Neural progenitor cell (in vitro differentiated cells): ENCODE measurements around the gene MTARC1. TPM values are rescaled to one million over a fixed set of nuclear protein-coding genes. Genes with fewer than 3 reads are reported as not detected.

ENCODE experiments used
- DNase-seq: peaks from one replicate; pipeline ENCODE4 v3.0.0-alpha.2; 2016; ENCODE audit warnings: low spot score
- H2AFZ ChIP-seq: fragments of 200-600 bp; sonication (generic); replicated peaks from 2 replicates; pipeline ENCODE4 v1.6.1; 2016; ENCODE audit warnings: antibody characterized with exemption
- H3F3A ChIP-seq: fragments of 200-600 bp; sonication (generic); 2 replicates; pipeline ENCODE4 v1.6.1; 2016; ENCODE audit warnings: antibody characterized with exemption, low read depth
- H3K27ac ChIP-seq: fragments of 200-600 bp; sonication (generic); 2 replicates; pipeline ENCODE4 v1.5.1; 2016; ENCODE audit warnings: mild to moderate bottlenecking
- H3K27me3 ChIP-seq: fragments of 200-600 bp; sonication (generic); 2 replicates; pipeline ENCODE4 v1.6.1; 2016; ENCODE audit warnings: mild to moderate bottlenecking, moderate library complexity
- H3K36me3 ChIP-seq: fragments of 200-600 bp; sonication (generic); 2 replicates; pipeline ENCODE4 v1.5.1; 2016
- H3K4me1 ChIP-seq: fragments of 200-600 bp; sonication (generic); 2 replicates; pipeline ENCODE4 v1.6.1; 2016; ENCODE audit warnings: mixed run types
- H3K4me2 ChIP-seq: fragments of 200-600 bp; sonication (generic); 2 replicates; pipeline ENCODE4 v1.6.1; 2016
- H3K4me3 ChIP-seq: fragments of 200-600 bp; sonication (generic); 2 replicates; pipeline ENCODE4 v1.5.1; 2016
- H3K79me2 ChIP-seq: fragments of 200-600 bp; sonication (generic); 2 replicates; pipeline ENCODE4 v1.6.1; 2016; ENCODE audit warnings: low read depth
- H3K9ac ChIP-seq: fragments of 200-600 bp; sonication (generic); 2 replicates; pipeline ENCODE4 v1.6.1; 2016
- H3K9me3 ChIP-seq: fragments of 200-600 bp; sonication (generic); 2 replicates; pipeline ENCODE4 v1.5.1; 2016; ENCODE audit warnings: low read depth
- H4K20me1 ChIP-seq: fragments of 200-600 bp; sonication (generic); 2 replicates; pipeline ENCODE4 v1.6.1; 2016; ENCODE audit warnings: low read depth
- H3K27ac Mint-ChIP-seq: 3 replicates; pipeline ENCODE4 v1.8.0; 2021; ENCODE audit warnings: mixed read lengths
- H3K27me3 Mint-ChIP-seq: 2 replicates; pipeline ENCODE4 v1.8.0; 2022; ENCODE audit warnings: low read depth, mild to moderate bottlenecking, inconsistent platforms, moderate library complexity, mixed read lengths; ENCODE audit not compliant: insufficient read depth
- H3K36me3 Mint-ChIP-seq: 3 replicates; pipeline ENCODE4 v1.8.0; 2021; ENCODE audit warnings: mixed read lengths
- H3K4me1 Mint-ChIP-seq: 3 replicates; pipeline ENCODE4 v1.8.0; 2021; ENCODE audit warnings: mixed read lengths
- H3K4me3 Mint-ChIP-seq: 3 replicates; pipeline ENCODE4 v1.8.0; 2021; ENCODE audit warnings: mild to moderate bottlenecking, moderate library complexity, mixed read lengths
- H3K9me3 Mint-ChIP-seq: 3 replicates; pipeline ENCODE4 v1.8.0; 2020; ENCODE audit warnings: mixed read lengths
- EZH2 ChIP-seq: fragments of 200-600 bp; sonication (generic); IDR thresholded peaks from 2 replicates; pipeline ENCODE4 v1.6.1; 2017; ENCODE audit warnings: antibody characterized with exemption, mild to moderate bottlenecking, moderate library complexity
- EZH2phosphoT487 ChIP-seq: fragments of 200-600 bp; sonication (generic); IDR thresholded peaks from 2 replicates; pipeline ENCODE4 v1.6.1; 2017; ENCODE audit warnings: antibody characterized with exemption
- total RNA-seq: library from RNA; depleted of rRNA; stranded (reverse); fragments of >200 nt; gene quantifications from 2 replicates; pipeline ENCODE4 v1.2.3, GENCODE V29; 2015; ENCODE audit warnings: low replicate concordance
- TF ChIP-seq, protein P1 (sequence below): fragments of 200-600 bp; sonication (generic); IDR thresholded peaks from 2 replicates; pipeline ENCODE4 v1.5.1; 2017; ENCODE audit warnings: antibody characterized with exemption, mild to moderate bottlenecking

The MTARC1 gene
- total RNA-seq, 1 donor from 2014 or later, result 11.3 TPM

DNA sequence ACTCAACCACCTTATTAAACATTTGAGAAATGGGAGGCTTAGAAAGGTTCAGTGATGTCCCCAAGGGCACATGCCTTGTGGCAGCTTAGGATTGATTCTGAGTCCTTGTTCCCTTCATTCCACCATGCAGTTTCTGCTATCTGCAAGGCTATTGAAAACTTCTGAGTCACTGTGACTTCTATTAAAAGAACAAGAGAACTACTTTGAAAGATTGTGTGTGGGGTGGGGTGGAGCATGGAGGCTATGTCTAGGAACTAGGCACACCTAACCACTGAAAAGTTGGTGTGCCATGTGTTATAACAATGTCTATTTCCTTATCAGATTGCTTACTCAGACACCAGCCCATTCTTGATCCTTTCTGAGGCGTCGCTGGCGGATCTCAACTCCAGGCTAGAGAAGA is 10.8 kb downstream of the MTARC1 start:
- TF ChIP-seq EZH2 (no peak), EZH2phosphoT487 (no peak)
- TF ChIP-seq, protein P1, sequence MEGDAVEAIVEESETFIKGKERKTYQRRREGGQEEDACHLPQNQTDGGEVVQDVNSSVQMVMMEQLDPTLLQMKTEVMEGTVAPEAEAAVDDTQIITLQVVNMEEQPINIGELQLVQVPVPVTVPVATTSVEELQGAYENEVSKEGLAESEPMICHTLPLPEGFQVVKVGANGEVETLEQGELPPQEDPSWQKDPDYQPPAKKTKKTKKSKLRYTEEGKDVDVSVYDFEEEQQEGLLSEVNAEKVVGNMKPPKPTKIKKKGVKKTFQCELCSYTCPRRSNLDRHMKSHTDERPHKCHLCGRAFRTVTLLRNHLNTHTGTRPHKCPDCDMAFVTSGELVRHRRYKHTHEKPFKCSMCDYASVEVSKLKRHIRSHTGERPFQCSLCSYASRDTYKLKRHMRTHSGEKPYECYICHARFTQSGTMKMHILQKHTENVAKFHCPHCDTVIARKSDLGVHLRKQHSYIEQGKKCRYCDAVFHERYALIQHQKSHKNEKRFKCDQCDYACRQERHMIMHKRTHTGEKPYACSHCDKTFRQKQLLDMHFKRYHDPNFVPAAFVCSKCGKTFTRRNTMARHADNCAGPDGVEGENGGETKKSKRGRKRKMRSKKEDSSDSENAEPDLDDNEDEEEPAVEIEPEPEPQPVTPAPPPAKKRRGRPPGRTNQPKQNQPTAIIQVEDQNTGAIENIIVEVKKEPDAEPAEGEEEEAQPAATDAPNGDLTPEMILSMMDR, result no peak
- Mint-ChIP-seq H3K9me3 (no peaks in the 10 kb centered on the region), H3K4me1 (peaks cover 1% of the 10 kb centered on the region), H3K27ac (no peak overlapping the region), H3K4me3 (no peak overlapping the region), H3K36me3 (no peaks in the 10 kb centered on the region), H3K27me3 (peaks cover 2% of the 10 kb centered on the region)
- Histone ChIP-seq H3K9me3 (no peaks in the 10 kb centered on the region), H3K36me3 (no peaks in the 10 kb centered on the region), H3F3A (no peaks in the 10 kb centered on the region), H3K4me3 (no peak overlapping the region), H3K9ac (no peak overlapping the region), H3K4me2 (no peak overlapping the region), H3K27ac (no peak overlapping the region), H3K27me3 (no peaks in the 10 kb centered on the region), H3K4me1 (no peaks in the 10 kb centered on the region), H4K20me1 (no peaks in the 10 kb centered on the region), H2AFZ (no peak overlapping the region), H3K79me2 (no peaks in the 10 kb centered on the region)
- no peak for DNase-seq

DNA sequence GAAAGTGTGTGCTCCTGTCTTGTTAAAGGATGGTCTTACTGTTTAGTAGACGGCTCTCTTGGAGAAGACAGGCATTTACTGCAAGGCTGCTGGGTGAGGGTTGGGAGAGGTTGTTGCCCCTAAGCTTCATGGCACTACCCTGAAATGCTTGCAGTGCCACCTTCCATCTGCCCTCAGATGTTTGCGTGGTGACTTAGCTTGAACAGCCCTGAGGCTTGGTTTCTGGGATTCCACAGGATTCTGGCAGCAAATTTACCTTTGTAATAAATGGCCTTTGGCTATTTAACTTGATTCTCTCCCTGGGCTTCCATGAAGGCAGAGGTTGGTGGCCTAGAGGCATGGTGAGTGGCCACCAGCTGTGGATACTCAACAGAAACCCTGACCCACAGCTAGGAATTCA is 11.6 kb downstream of the MTARC1 start:
- H4K20me1 ChIP-seq, result no peaks in the 10 kb centered on the region
- no peaks in the 10 kb centered on the region for H3F3A ChIP-seq
- H3K27me3 ChIP-seq, result no peaks in the 10 kb centered on the region
- no peaks in the 10 kb centered on the region for H3K36me3 ChIP-seq
- H3K36me3 Mint-ChIP-seq, result no peaks in the 10 kb centered on the region
- H3K9me3 Mint-ChIP-seq, result no peaks in the 10 kb centered on the region
- no peak overlapping the region for H3K27ac Mint-ChIP-seq
- H3K4me1 Mint-ChIP-seq, result peaks cover 4% of the 10 kb centered on the region
- no peak overlapping the region for H3K4me3 ChIP-seq
- TF ChIP-seq EZH2phosphoT487 (no peak), EZH2 (no peak)
- TF ChIP-seq, protein P1, result no peak
- no peak for DNase-seq
- no peak overlapping the region for H3K27ac ChIP-seq
- peaks cover 2% of the 10 kb centered on the region for H3K27me3 Mint-ChIP-seq
- no peaks in the 10 kb centered on the region for H3K4me1 ChIP-seq
- no peak overlapping the region for H3K4me3 Mint-ChIP-seq
- no peaks in the 10 kb centered on the region for H3K79me2 ChIP-seq
- no peaks in the 10 kb centered on the region for H3K9me3 ChIP-seq
- no peak overlapping the region for H3K4me2 ChIP-seq
- H2AFZ ChIP-seq, result no peak overlapping the region
- H3K9ac ChIP-seq, result no peak overlapping the region

DNA sequence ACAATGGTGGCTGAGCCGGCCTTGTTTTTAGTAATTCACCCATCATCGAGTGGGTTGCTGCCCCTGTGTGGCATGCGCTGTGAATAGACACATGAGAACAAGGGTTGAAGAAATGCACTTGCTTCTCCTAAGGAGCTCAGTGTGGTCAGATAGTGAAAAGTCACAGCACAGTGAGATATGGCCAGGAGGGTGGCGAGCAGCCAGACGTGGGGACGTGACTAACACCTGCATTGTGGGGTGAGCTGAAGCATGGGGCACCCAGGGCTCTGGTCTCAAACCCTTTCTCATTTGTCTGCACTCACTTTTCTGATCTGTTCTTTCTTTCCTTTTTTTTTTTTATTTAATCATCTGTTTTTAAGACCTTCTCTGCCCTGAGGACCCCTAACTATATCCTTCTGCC is 13.5 kb downstream of the MTARC1 start:
- peaks cover 6% of the 10 kb centered on the region for H3K4me1 Mint-ChIP-seq
- no peaks in the 10 kb centered on the region for H3K79me2 ChIP-seq
- no peaks in the 10 kb centered on the region for H3K27me3 ChIP-seq
- no peak overlapping the region for H3K4me3 ChIP-seq
- no peaks in the 10 kb centered on the region for H3K36me3 ChIP-seq
- no peaks in the 10 kb centered on the region for H3K9me3 Mint-ChIP-seq
- H3K9ac ChIP-seq, result no peak overlapping the region
- H3F3A ChIP-seq, result no peaks in the 10 kb centered on the region
- no peak overlapping the region for H3K27ac ChIP-seq
- DNase-seq, result no peak
- no peaks in the 10 kb centered on the region for H3K36me3 Mint-ChIP-seq
- no peaks in the 10 kb centered on the region for H4K20me1 ChIP-seq
- H3K27ac Mint-ChIP-seq, result no peak overlapping the region
- no peaks in the 10 kb centered on the region for H3K4me1 ChIP-seq
- no peak overlapping the region for H3K4me3 Mint-ChIP-seq
- no peak overlapping the region for H2AFZ ChIP-seq
- H3K9me3 ChIP-seq, result no peaks in the 10 kb centered on the region
- no peak overlapping the region for H3K4me2 ChIP-seq
- H3K27me3 Mint-ChIP-seq, result peaks cover 2% of the 10 kb centered on the region
- no peak for TF ChIP-seq EZH2
- no peak for TF ChIP-seq EZH2phosphoT487

DNA sequence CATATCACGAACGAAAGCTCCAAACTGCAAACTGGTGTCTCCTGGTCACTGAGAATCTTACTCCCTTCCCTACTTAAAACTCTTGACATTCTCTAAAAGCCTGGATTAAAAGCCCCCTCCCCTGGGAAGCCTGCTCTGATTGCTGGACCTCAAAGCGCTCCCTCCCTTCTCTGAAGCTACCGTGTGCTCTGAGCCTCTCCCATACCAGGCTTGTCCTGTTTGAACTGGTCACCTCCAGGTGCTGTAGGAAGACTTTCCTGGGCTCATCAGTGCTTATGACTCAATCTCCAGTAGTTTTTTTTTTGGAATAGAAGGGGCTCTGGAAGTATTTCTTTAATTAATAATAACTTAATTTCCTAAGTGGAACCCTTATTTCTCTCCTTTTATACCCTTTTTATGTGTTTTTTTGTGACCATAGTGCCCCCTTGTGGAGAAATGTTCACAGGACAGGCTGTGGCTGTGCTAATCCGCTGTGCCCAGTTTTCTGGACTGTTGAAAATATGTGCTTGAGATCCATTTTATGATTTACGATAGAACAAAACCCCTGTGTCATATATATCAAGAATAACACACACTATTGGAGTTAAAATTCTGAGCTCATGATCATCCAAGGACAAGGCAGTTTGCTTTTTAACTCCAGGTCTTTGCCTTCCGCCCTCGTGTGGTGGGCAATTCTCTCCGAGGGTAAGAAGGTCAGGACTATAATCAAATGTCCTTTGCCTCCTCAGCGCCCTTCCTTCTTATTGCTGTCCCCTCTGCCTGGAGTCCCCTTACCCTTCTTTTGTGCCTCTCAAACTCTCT is 16.9 kb downstream of the MTARC1 start:
- Histone ChIP-seq H3K4me2 (no peak overlapping the region), H3K79me2 (no peaks in the 10 kb centered on the region), H3K9ac (no peak overlapping the region), H3K4me1 (no peaks in the 10 kb centered on the region), H4K20me1 (no peaks in the 10 kb centered on the region), H3K27ac (no peak overlapping the region), H3K27me3 (no peaks in the 10 kb centered on the region), H3K36me3 (no peaks in the 10 kb centered on the region), H2AFZ (no peak overlapping the region), H3F3A (no peaks in the 10 kb centered on the region), H3K9me3 (no peaks in the 10 kb centered on the region), H3K4me3 (no peak overlapping the region)
- DNase-seq, result peak; percentile 41
- TF ChIP-seq EZH2 (no peak), EZH2phosphoT487 (no peak)
- TF ChIP-seq, protein P1, result peak; percentile 89
- Mint-ChIP-seq H3K27me3 (peaks cover 5% of the 10 kb centered on the region), H3K4me1 (peaks cover 6% of the 10 kb centered on the region), H3K27ac (no peak overlapping the region), H3K36me3 (no peaks in the 10 kb centered on the region), H3K4me3 (no peak overlapping the region), H3K9me3 (no peaks in the 10 kb centered on the region)
